Measurements from ENCODE around the gene MRPL46.

DNA sequence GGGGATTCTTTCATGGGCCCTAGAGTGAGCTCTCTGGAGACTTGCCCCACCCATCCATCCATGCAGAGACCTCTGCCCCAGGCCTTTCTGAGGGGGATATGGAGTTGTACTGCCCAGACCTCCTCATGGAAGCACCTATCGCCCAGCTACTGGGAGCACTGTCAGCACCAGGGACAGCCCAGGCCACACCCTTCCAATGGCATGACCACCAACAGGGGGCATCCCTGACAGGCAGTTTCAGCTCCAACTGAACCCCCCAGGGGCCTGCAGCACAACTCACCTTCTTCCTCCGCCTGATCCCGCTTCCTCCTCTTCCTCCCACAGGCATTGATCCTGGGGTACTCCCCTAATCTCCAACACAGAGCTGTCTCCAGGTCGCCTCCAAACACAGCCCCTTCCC, 22.1 kb upstream of the MRPL46 start:
- TF ChIP-seq POLR2A (IDR thresholded peaks at IDR 0.05; ENCODE audit: low read depth, low read length), result no peak
- no peak for TF ChIP-seq POLR2AphosphoS5 (IDR thresholded peaks at IDR 0.05; ENCODE audit: low read depth, low read length)
- TF ChIP-seq PAX5 (IDR thresholded peaks at IDR 0.05; ENCODE audit: insufficient read depth, low read length, severe bottlenecking), result no peak
- no peak for TF ChIP-seq POU2F2 (IDR thresholded peaks at IDR 0.05; ENCODE audit: low read depth, low read length)
- TF ChIP-seq TAF1 (IDR thresholded peaks at IDR 0.05; ENCODE audit: low read depth, low read length), result no peak
